Mucosa of descending colon (tissue), 3 donors: ENCODE measurements around the gene DNAI1. TPM values are rescaled to one million over a fixed set of nuclear protein-coding genes. Genes with fewer than 3 reads are reported as not detected.

Source experiments
- ATAC-seq: fragments of 200-7000 bp; cut with Tn5 transposase; one replicate; pipeline ENCODE4 v1.9.1; 2020; ENCODE audit warnings: mild to moderate bottlenecking, moderate library complexity
- DNase-seq, 3 donors: peaks; one replicate each; pipeline ENCODE4 v3.0.0-alpha.2; 2020
- H3K36me3 ChIP-seq: fragments of 200-600 bp; one replicate; pipeline ENCODE4 v1.8.0; 2021; ENCODE audit warnings: low read depth, mild to moderate bottlenecking
- H3K4me1 ChIP-seq: fragments of 200-600 bp; one replicate; pipeline ENCODE4 v1.8.0; 2021; ENCODE audit warnings: low read depth, mild to moderate bottlenecking
- H3K4me3 ChIP-seq: fragments of 200-600 bp; one replicate; pipeline ENCODE4 v1.8.0; 2021; ENCODE audit warnings: mild to moderate bottlenecking
- H3K9me3 ChIP-seq: fragments of 200-600 bp; one replicate; pipeline ENCODE4 v1.8.0; 2021; ENCODE audit warnings: mild to moderate bottlenecking
- intact Hi-C, 2 donors: fragments of 100-400 bp; cut with DNase I in 1 of 2; cut with micrococcal nuclease in 1 of 2; formaldehyde crosslinking; loops; one replicate each; pipeline versions ENCODE4 v1.11.0 to v1.11.1; 2022; cut with DNase I, micrococcal nuclease
- total RNA-seq, 3 donors: library from RNA; stranded (reverse); fragmentation: NEBNext Ultra II Directional in 2 of 3; extraction: Animal tissue kit (Norgen Biotek cat#: 25700) in 2 of 3; gene quantifications; one replicate each; pipeline versions ENCODE4 v1.2.1 to v1.2.4, GENCODE V29; 2021 to 2023
- TF ChIP-seq, protein P1 (sequence below): fragments of 200-600 bp; IDR thresholded peaks from one replicate; pipeline ENCODE4 v1.8.0; 2022; ENCODE audit warnings: antibody characterized with exemption, mild to moderate bottlenecking
- donor health status: DM: no; HTN: no; CAD: no; lungs with moderate emphysema.
- donor health status: DM: no; HTN: no; CAD: no.
- donor health status: DM: no; HTN: yes; CAD: no.

DNAI1 gene
- total RNA-seq, 3 donors from 2014 or later: not detected

DNA sequence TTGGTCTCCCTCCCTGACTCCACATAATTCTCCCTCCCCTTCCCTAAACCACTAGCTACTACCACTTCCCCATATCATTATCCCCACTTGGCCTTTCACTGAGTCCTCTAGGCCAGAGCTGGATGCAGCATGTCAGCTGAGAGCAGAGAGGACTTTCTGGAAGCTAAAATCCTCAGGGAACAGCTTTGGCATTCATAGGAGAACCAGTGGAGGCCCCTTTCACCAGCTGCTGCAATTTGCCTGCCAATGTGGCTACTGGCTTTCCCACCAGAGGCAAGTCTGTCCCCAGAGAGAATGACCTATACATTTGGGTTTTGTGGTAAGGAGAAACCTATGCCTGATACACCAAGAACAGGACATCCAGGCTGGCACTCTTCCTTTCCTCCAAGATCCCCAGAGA is 14.6 kb upstream of the DNAI1 start:
- Histone ChIP-seq H3K4me1 (no peaks in the 10 kb centered on the region), H3K4me3 (no peak overlapping the region), H3K36me3 (no peaks in the 10 kb centered on the region), H3K9me3 (no peaks in the 10 kb centered on the region)
- ATAC-seq (no peak), DNase-seq (no peak)
- TF ChIP-seq, protein P1, sequence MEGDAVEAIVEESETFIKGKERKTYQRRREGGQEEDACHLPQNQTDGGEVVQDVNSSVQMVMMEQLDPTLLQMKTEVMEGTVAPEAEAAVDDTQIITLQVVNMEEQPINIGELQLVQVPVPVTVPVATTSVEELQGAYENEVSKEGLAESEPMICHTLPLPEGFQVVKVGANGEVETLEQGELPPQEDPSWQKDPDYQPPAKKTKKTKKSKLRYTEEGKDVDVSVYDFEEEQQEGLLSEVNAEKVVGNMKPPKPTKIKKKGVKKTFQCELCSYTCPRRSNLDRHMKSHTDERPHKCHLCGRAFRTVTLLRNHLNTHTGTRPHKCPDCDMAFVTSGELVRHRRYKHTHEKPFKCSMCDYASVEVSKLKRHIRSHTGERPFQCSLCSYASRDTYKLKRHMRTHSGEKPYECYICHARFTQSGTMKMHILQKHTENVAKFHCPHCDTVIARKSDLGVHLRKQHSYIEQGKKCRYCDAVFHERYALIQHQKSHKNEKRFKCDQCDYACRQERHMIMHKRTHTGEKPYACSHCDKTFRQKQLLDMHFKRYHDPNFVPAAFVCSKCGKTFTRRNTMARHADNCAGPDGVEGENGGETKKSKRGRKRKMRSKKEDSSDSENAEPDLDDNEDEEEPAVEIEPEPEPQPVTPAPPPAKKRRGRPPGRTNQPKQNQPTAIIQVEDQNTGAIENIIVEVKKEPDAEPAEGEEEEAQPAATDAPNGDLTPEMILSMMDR: no peak
- intact Hi-C loops: loop anchor here in 1 of 2 donors (10.0 kb wide), 1 partner anchor 61 kb away; no protein-coding TSS in a partner anchor

DNA sequence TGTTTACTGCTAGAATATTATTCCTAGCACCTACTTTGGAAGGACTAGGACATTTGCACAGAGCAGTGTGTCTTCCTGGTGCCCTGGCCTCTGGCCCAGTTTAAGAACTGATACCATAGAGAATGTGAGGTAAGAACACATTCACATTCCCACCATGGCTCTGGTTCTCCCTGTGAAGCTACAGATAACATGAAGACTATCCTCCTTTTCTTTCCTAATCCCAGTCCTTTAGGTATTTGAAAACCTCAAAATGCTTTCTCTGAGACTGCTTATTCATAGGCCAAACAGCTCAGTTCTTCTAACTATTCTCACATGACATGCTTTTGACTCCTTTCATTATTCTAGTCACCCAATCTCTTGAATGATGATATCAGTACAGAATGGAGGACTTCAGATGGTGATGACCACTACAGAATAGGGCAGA is 12.1 kb upstream of the DNAI1 start:
- no peak for DNase-seq
- TF ChIP-seq, protein P1: no peak
- H3K9me3 ChIP-seq: no peaks in the 10 kb centered on the region
- ATAC-seq: no peak
- intact Hi-C loops: loop anchor here in 1 of 2 donors (10.0 kb wide), 1 partner anchor 58 kb away; no protein-coding TSS in a partner anchor
- no peak overlapping the region for H3K4me3 ChIP-seq
- H3K4me1 ChIP-seq: no peaks in the 10 kb centered on the region
- no peaks in the 10 kb centered on the region for H3K36me3 ChIP-seq

DNA sequence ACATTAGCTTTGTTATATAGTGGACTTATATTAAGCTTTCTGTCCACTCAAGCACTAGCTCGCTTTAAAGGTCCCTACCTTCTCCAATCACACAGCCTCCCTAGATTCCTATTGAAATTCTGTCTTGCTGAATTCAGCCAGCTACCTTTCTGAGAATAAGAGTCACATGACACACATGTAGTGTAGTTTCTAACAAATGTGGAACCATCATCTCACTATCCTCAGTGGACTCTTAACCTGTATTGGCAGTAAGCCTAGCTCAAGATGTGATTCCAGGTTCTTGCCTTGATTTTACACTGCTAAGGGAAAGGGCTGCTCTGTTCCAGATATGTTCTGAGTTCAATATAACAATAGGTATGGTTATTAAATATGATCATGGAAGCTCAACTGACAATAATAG is 11.7 kb upstream of the DNAI1 start:
- H3K9me3 ChIP-seq: no peaks in the 10 kb centered on the region
- ATAC-seq (no peak), DNase-seq (no peak)
- no peaks in the 10 kb centered on the region for H3K4me1 ChIP-seq
- H3K4me3 ChIP-seq: no peak overlapping the region
- no peaks in the 10 kb centered on the region for H3K36me3 ChIP-seq
- TF ChIP-seq, protein P1: no peak
- intact Hi-C loops: loop anchor here in 1 of 2 donors (10.0 kb wide), 1 partner anchor 58 kb away; no protein-coding TSS in a partner anchor

DNA sequence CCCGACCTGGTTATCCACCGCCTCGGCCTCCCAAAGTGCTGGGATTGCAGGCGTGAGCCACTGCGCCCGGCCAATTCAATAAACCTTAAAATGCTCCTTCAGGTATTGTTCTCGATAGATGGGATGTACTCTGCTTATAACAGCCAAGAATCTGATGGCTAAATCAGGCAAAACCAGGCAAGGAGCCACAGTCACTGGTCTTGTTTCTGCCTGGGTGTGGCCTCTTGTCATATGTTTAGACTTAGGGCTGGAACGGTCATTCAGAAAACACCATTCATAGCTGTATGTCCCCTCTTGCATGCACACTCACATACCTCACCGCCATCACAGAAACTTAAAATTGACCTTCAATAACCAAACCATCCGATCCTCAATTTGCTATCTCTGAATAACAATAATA is 8.0 kb upstream of the DNAI1 start:
- ATAC-seq (no peak), DNase-seq (no peak)
- Histone ChIP-seq H3K4me3 (no peak overlapping the region), H3K9me3 (no peaks in the 10 kb centered on the region), H3K36me3 (no peaks in the 10 kb centered on the region), H3K4me1 (no peaks in the 10 kb centered on the region)
- TF ChIP-seq, protein P1: no peak
- intact Hi-C loops: no loop called here

DNA sequence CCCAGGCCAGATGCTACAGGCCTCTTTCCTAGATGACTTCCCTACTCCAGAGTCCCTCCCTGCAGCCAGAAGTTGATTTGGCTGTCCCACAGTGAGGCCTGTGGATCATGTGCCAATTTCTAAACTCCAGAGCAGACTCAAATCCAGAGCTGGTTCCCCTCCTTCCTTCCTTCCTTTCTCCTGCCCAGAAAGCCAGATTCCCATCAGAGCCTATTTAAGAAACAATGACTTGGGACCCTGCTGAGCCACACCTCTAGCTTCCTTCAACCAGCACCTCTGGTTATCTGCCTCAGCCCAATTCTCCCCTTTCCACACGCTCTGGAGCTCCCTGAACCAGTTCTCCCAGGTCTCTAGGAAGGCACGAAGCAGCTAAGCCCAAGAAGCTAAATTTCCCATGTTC is 7.5 kb upstream of the DNAI1 start:
- Histone ChIP-seq H3K4me1 (no peaks in the 10 kb centered on the region), H3K36me3 (no peaks in the 10 kb centered on the region), H3K9me3 (no peaks in the 10 kb centered on the region), H3K4me3 (no peak overlapping the region)
- DNase-seq (no peak), ATAC-seq (no peak)
- intact Hi-C loops: no loop called here
- TF ChIP-seq, protein P1: no peak

DNA sequence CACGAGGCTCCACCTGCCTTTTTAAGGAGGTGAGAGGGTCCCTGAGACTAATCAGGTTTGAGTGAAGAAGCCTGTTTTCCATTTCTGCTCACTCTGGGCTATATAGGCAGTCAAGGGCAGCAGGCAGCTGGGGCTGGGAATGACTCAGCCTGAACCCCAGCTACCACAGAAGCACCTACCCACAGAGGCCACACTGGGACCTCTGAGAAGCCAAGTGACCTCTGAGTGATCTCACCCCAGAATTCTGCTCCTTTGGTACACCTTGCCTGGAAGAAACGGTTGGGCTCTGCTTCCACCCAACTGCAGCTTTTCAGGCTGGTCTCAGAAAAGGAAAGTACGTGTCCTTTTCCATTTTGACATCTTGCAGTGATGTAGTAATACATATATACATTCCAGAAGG is 7.1 kb upstream of the DNAI1 start:
- DNase-seq (no peak), ATAC-seq (no peak)
- intact Hi-C loops: no loop called here
- TF ChIP-seq, protein P1: no peak
- no peak overlapping the region for H3K4me3 ChIP-seq
- peaks cover under 1% of the 10 kb centered on the region for H3K4me1 ChIP-seq
- no peaks in the 10 kb centered on the region for H3K36me3 ChIP-seq
- H3K9me3 ChIP-seq: no peaks in the 10 kb centered on the region
